ENCODE results near the gene LEFTY2.

Gene LEFTY2

GRCh38 chr1:225928186-225929175 lies 12.5 kb downstream of the LEFTY2 start:
- no peak for DNase-seq

GRCh38 chr1:225926551-225927113 lies 14.4 kb downstream of the LEFTY2 start:
- DNase-seq = no peak

GRCh38 chr1:225923692-225924555 lies 17.1 kb downstream of the LEFTY2 start, which contains the start of gene PYCR2:
Gene PYCR2, minus strand, starts transcription at chr1:225924250. Its CDS starts 140 bp downstream, at chr1:225924110.
- DNase-seq = peak; percentile 75

- no peak for DNase-seq
Observed at GRCh38 chr1:225923381-225923691, 17.7 kb downstream of the LEFTY2 start.

GRCh38 chr1:225921734-225922709 lies 19.0 kb downstream of the LEFTY2 start:
- DNase-seq = no peak

- no peak for DNase-seq
Observed at GRCh38 chr1:225919906-225920305, 21.1 kb downstream of the LEFTY2 start.

- no peak for DNase-seq
Observed at GRCh38 chr1:225918280-225918679, 22.7 kb downstream of the LEFTY2 start.

- DNase-seq = no peak
Observed at GRCh38 chr1:225917536-225917935, 23.5 kb downstream of the LEFTY2 start.

- no peak for DNase-seq
Observed at GRCh38 chr1:225917101-225917500, 23.9 kb downstream of the LEFTY2 start.

- no peak for DNase-seq
Observed at GRCh38 chr1:225915538-225915991, 25.5 kb downstream of the LEFTY2 start.

- no peak for DNase-seq
Observed at GRCh38 chr1:225914947-225915346, 26.1 kb downstream of the LEFTY2 start.

- no peak for DNase-seq
Observed at GRCh38 chr1:225914391-225914790, 26.6 kb downstream of the LEFTY2 start.

GRCh38 chr1:225911191-225912130 lies 29.6 kb downstream of the LEFTY2 start:
- DNase-seq = no peak

- no peak for DNase-seq
Observed at GRCh38 chr1:225909477-225909876, 31.5 kb downstream of the LEFTY2 start.

GRCh38 chr1:225908773-225909172 lies 32.2 kb downstream of the LEFTY2 start:
- DNase-seq = peak; percentile 82

GRCh38 chr1:225908013-225908640 lies 32.9 kb downstream of the LEFTY2 start:
- DNase-seq = no peak

GRCh38 chr1:225907341-225907740 lies 33.7 kb downstream of the LEFTY2 start:
- no peak for DNase-seq

- no peak for DNase-seq
Observed at GRCh38 chr1:225906467-225906866, 34.6 kb downstream of the LEFTY2 start.

- no peak for DNase-seq
Observed at GRCh38 chr1:225903623-225904022, 37.4 kb downstream of the LEFTY2 start.
